NB4 (cell line): ENCODE data around the gene MCC.

ENCODE experiments used
- CTCF ChIP-seq: IDR thresholded peaks from one replicate; pipeline ENCODE4 v1.5.1; 2012; ENCODE audit warnings: low read depth, low read length
- MYC ChIP-seq: IDR thresholded peaks from 2 replicates; pipeline ENCODE4 v1.6.1; 2011; ENCODE audit warnings: low read depth, low read length
- TF ChIP-seq, protein P1 (sequence below): IDR thresholded peaks from 2 replicates; pipeline ENCODE4 v1.6.1; 2011; ENCODE audit warnings: low read depth, low read length

GRCh38 chr5:112975721-112976431, 512.4 kb downstream of the MCC start:
- TF ChIP-seq CTCF (no peak), MYC (no peak; the same call in 1 of the 2 replicates)
- TF ChIP-seq, protein P1, sequence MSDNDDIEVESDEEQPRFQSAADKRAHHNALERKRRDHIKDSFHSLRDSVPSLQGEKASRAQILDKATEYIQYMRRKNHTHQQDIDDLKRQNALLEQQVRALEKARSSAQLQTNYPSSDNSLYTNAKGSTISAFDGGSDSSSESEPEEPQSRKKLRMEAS: no peak
